ENCODE results near the gene GNB1L. TPM values are rescaled to one million over a fixed set of nuclear protein-coding genes. Genes with fewer than 3 reads are reported as not detected.

Gene GNB1L
- total RNA-seq, 4 donors from 2014 or later, result 4.6 to 8.7 (median 6.8) TPM

GRCh38 chr22:19757985-19758895, 96.4 kb downstream of the GNB1L start:
- 89% methylated on average over 7 of the region's 43 CpGs for WGBS
- no peaks in the 10 kb centered on the region for H3K9me3 ChIP-seq
- H3K4me3 ChIP-seq, result peak overlapping the region in 1 of 4 donors; percentile 22
- intact Hi-C loops (cut with DNase I), result no loop called here
- H3K27me3 ChIP-seq, result peaks cover 6 to 95% (median 63%) of the 10 kb centered on the region in 4 donors
- TF ChIP-seq POLR2A (IDR thresholded peaks at IDR 0.05; ENCODE audit: low read depth), result peak; percentile 59
- no peak for TF ChIP-seq CTCF (IDR thresholded peaks at IDR 0.05)
- H3K36me3 ChIP-seq, result no peaks in the 10 kb centered on the region
- no peak overlapping the region for H3K27ac ChIP-seq (replicated peaks in 1 of 4)
- no peak for DNase-seq (ENCODE audit: extremely low spot score)
- H3K4me1 ChIP-seq, result peaks cover 6 to 54% (median 50%) of the 10 kb centered on the region in 4 donors

GRCh38 chr22:19757140-19757984, 97.3 kb downstream of the GNB1L start:
- Histone ChIP-seq H3K9me3 (no peaks in the 10 kb centered on the region), H3K4me1 (peaks cover 6 to 54% (median 50%) of the 10 kb centered on the region in 4 donors), H3K4me3 (peak overlapping the region; percentile 28 to 47 (median 38)), H3K36me3 (no peaks in the 10 kb centered on the region), H3K27me3 (peaks cover 6 to 95% (median 59%) of the 10 kb centered on the region in 4 donors), H3K27ac (replicated peaks in 1 of 4) (no peak overlapping the region)
- 48% methylated on average over 9 of the region's 16 CpGs for WGBS
- no peak for DNase-seq (ENCODE audit: extremely low spot score)
- TF ChIP-seq POLR2AphosphoS5 (IDR thresholded peaks at IDR 0.05), result no peak
- TF ChIP-seq EP300 (IDR thresholded peaks at IDR 0.05), result no peak
- intact Hi-C loops (cut with DNase I), result no loop called here

DNA sequence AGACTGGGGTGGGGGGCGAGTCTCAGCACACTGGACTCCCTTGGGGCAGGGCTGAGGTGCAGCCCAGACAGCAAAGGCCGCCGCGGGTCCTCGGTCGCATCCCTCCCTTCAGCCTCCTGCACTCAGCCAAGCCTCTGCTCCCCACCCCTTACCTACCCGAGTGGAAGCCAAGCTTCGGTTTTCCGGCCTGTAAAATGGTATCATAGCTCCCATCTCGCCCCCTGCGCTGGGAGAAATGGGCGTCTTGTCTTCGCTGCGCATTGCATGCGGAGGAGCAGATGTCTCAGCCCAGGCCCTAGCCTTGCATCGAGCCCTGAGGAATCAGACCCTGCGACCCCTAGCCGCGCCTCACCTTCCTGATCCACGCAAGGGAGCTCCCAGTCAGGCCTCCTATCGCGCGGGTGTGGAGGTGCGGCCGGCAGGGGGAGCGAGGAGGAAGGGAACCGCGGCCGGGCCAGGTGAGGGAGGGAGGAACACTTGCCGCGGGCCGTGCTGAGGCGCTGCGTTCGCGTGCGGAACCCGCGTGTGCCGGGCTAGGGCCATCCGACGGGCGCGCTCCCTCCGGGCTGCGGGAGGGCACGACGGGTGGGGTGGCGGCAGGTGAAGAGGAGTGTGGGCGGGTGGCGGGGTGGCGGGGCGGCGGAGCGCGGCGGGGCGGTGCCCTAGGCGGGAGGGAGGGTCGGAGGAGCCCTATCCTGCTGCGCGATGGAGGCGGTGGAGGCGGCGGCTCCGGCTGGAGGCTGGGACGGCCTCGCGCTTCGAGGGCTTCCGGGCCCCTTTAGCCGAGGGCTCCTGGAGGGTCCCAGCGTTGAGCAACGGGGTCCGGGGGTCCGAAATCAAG, 98.2 kb downstream of the GNB1L start:
- Histone ChIP-seq H3K36me3 (no peaks in the 10 kb centered on the region), H3K9me3 (no peaks in the 10 kb centered on the region), H3K27ac (replicated peaks in 1 of 4) (no peak overlapping the region), H3K27me3 (peaks cover 6 to 95% (median 51%) of the 10 kb centered on the region in 4 donors), H3K4me1 (peaks cover 6 to 51% (median 50%) of the 10 kb centered on the region in 4 donors), H3K4me3 (peak overlapping the region; percentile 28 to 47 (median 38))
- 9% methylated on average over 26 of the region's 76 CpGs for WGBS
- TF ChIP-seq POLR2A (IDR thresholded peaks at IDR 0.05; ENCODE audit: low read depth) (no peak), POLR2AphosphoS5 (IDR thresholded peaks at IDR 0.05) (no peak), EP300 (IDR thresholded peaks at IDR 0.05) (no peak), CTCF (IDR thresholded peaks at IDR 0.05) (peak; percentile 35 to 45 (median 39))
- no peak for DNase-seq (ENCODE audit: extremely low spot score)
- intact Hi-C loops (cut with DNase I), result no loop called here

DNA sequence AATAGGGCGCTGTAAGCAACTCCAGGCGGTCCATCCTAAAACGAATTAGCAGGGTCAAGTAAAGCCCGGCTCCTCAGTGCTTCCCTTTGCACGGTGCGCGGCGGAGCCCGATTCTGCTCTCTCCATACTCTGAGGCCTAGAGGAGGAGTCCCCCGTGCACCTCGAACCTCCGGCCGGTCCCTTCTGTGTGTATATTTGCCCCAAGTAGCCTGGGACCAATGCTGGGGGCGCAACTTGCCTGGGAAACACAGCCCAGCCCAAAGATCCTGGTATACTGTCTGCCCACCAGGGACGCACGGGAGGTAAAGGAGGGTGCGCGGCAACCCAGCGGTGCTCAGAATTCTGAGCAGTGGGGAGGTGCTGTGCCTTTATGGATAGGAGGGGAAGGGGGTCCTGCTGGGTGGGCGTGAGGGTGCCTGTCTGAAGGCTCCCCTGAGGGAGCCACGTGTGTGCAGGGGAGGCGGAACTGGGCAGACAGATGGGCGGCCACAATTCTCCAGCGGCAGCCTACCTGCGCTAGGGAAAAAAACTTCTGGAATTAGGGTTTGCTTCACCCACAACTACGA, 98.9 kb downstream of the GNB1L start:
- no peak for DNase-seq (ENCODE audit: extremely low spot score)
- peaks cover 6 to 46% (median 45%) of the 10 kb centered on the region in 4 donors for H3K4me1 ChIP-seq
- H3K36me3 ChIP-seq, result no peaks in the 10 kb centered on the region
- peak overlapping the region in 1 of 4 donors; percentile 12 for H3K4me3 ChIP-seq
- intact Hi-C loops (cut with DNase I), result no loop called here
- no peak overlapping the region for H3K27ac ChIP-seq (replicated peaks in 1 of 4)
- no peak for TF ChIP-seq EP300 (IDR thresholded peaks at IDR 0.05)
- TF ChIP-seq POLR2AphosphoS5 (IDR thresholded peaks at IDR 0.05), result no peak
- TF ChIP-seq CTCF (IDR thresholded peaks at IDR 0.05), result no peak
- no peak for TF ChIP-seq POLR2A (IDR thresholded peaks at IDR 0.05; ENCODE audit: low read depth)
- WGBS, result 8% methylated on average over 13 of the region's 26 CpGs
- H3K27me3 ChIP-seq, result peaks cover 6 to 96% (median 51%) of the 10 kb centered on the region in 4 donors
- no peaks in the 10 kb centered on the region for H3K9me3 ChIP-seq

Measured in esophagus muscularis mucosa (tissue), 4 donors.